ENCODE data around the gene NUMA1.

- TF ChIP-seq, protein P1, sequence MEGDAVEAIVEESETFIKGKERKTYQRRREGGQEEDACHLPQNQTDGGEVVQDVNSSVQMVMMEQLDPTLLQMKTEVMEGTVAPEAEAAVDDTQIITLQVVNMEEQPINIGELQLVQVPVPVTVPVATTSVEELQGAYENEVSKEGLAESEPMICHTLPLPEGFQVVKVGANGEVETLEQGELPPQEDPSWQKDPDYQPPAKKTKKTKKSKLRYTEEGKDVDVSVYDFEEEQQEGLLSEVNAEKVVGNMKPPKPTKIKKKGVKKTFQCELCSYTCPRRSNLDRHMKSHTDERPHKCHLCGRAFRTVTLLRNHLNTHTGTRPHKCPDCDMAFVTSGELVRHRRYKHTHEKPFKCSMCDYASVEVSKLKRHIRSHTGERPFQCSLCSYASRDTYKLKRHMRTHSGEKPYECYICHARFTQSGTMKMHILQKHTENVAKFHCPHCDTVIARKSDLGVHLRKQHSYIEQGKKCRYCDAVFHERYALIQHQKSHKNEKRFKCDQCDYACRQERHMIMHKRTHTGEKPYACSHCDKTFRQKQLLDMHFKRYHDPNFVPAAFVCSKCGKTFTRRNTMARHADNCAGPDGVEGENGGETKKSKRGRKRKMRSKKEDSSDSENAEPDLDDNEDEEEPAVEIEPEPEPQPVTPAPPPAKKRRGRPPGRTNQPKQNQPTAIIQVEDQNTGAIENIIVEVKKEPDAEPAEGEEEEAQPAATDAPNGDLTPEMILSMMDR (IDR thresholded peaks at IDR 0.05), result no peak
- TF ChIP-seq POLR2A (IDR thresholded peaks at IDR 0.05) (no peak), EP300 (IDR thresholded peaks at IDR 0.05) (no peak)
Observed at GRCh38 chr11:72075756-72076155, 4.6 kb downstream of the NUMA1 start.

Measured in tibial nerve (tissue), 4 donors.